H1 (cell line): Measurements from ENCODE around the gene RERE. TPM values are rescaled to one million over a fixed set of nuclear protein-coding genes. Genes with fewer than 3 reads are reported as not detected.

ENCODE experiments used
- CTCF ChIA-PET: fragments of 300-600 bp; sonication (Branson Sonifier 250); formaldehyde crosslinking; loops from one replicate; lab custom pipeline; 2021; ENCODE audit not compliant: partially characterized antibody; lab: Charles Lee
- POLR2A ChIA-PET: fragments of 300-600 bp; sonication (Branson Sonifier 250); formaldehyde crosslinking; loops from one replicate; lab custom pipeline; 2021; ENCODE audit warnings: inconsistent platforms; ENCODE audit not compliant: partially characterized antibody; lab: Charles Lee
- DNase-seq, 2 experiments: peaks; one replicate each; pipeline versions ENCODE4 v3.0.0 to v3.0.0-alpha.2; 2010 to 2022; ENCODE audit warnings: low spot score in 2 of 2, low read depth in 1 of 2, mixed read lengths in 1 of 2
- FAIRE-seq: peaks from 2 replicates; lab custom pipeline; 2011; peaks lifted over from hg19 to GRCh38; lab: Jason Lieb, UNC
- H2AFZ ChIP-seq: 2 replicates; pipeline ENCODE4 v1.8.1; 2012; ENCODE audit warnings: low read length, inconsistent platforms
- H2AK5ac ChIP-seq: 2 replicates; pipeline ENCODE4 v1.6.1; 2013; ENCODE audit warnings: low read depth, low read length
- H2BK120ac ChIP-seq: replicated peaks from 2 replicates; pipeline ENCODE3; 2013; ENCODE audit warnings: low read depth, low read length, inconsistent platforms
- H2BK12ac ChIP-seq: 2 replicates; pipeline ENCODE4 v1.6.1; 2013; ENCODE audit warnings: low read depth, low read length
- H2BK15ac ChIP-seq: 2 replicates; pipeline ENCODE4 v1.6.1; 2013; ENCODE audit warnings: low read length
- H2BK20ac ChIP-seq: 2 replicates; pipeline ENCODE4 v1.6.1; 2013; ENCODE audit warnings: low read length
- H2BK5ac ChIP-seq: 2 replicates; pipeline ENCODE4 v1.6.1; 2013; ENCODE audit warnings: low read depth, low read length
- H3K14ac ChIP-seq: 2 replicates; pipeline ENCODE4 v1.6.1; 2013; ENCODE audit warnings: inconsistent platforms; ENCODE audit not compliant: insufficient read length
- H3K18ac ChIP-seq: 2 replicates; pipeline ENCODE4 v1.6.1; 2013; ENCODE audit warnings: low read length; ENCODE audit errors: extremely low read depth
- H3K23ac ChIP-seq: 2 replicates; pipeline ENCODE4 v1.6.1; 2013; ENCODE audit warnings: inconsistent platforms; ENCODE audit not compliant: insufficient read length
- H3K23me2 ChIP-seq: 2 replicates; pipeline ENCODE4 v1.6.1; 2013; ENCODE audit warnings: low read depth, low read length
- H3K27ac ChIP-seq: 2 replicates; pipeline ENCODE4 v1.6.1; 2011; ENCODE audit warnings: low read depth, low read length, inconsistent platforms
- H3K27me3 ChIP-seq, 4 experiments: replicated peaks in 1 of 4; 1 replicate in 1 of 4; 2 replicates in 3 of 4; pipeline versions ENCODE4 v1.6.1 to v1.8.1; 2011 to 2013; ENCODE audit warnings: low read length in 3 of 4, mild to moderate bottlenecking in 3 of 4, inconsistent platforms in 2 of 4, mixed read lengths in 2 of 4, moderate library complexity in 1 of 4; ENCODE audit not compliant: control insufficient read depth in 3 of 4, insufficient read depth in 3 of 4; ENCODE audit errors: extremely low read depth in 1 of 4
- H3K36me3 ChIP-seq, 4 experiments: 2 replicates each; pipeline versions ENCODE4 v1.6.1 to v1.8.1; 2011 to 2013; ENCODE audit warnings: mild to moderate bottlenecking in 4 of 4, low read length in 3 of 4, moderate library complexity in 2 of 4, control low read depth in 1 of 4, inconsistent platforms in 1 of 4; ENCODE audit not compliant: insufficient read depth in 4 of 4, control insufficient read depth in 2 of 4
- H3K4ac ChIP-seq: replicated peaks from 2 replicates; pipeline ENCODE3; 2013; ENCODE audit warnings: low read length, low read depth, mixed read lengths, inconsistent platforms; ENCODE audit not compliant: insufficient read length
- H3K4me1 ChIP-seq, 4 experiments: replicated peaks in 1 of 4; 1 replicate in 1 of 4; 2 replicates in 3 of 4; pipeline versions ENCODE4 v1.6.1 to v1.8.1; 2011 to 2013; ENCODE audit warnings: low read length in 3 of 4, inconsistent platforms in 2 of 4, mixed read lengths in 1 of 4; ENCODE audit not compliant: insufficient read depth in 4 of 4, control insufficient read depth in 3 of 4
- H3K4me2 ChIP-seq, 2 experiments: 2 replicates each; pipeline versions ENCODE4 v1.6.1 to v1.8.1; 2011 to 2013; ENCODE audit warnings: low read depth in 2 of 2, low read length in 2 of 2, control low read depth in 1 of 2, inconsistent platforms in 1 of 2, mild to moderate bottlenecking in 1 of 2; ENCODE audit not compliant: insufficient read depth in 1 of 2
- H3K4me3 ChIP-seq, 4 experiments: fragments of 200-600, 300-600 bp in 1 of 4; sonication (generic), shearing (Covaris generic), sonication (Bioruptor Twin) in 1 of 4; 2 replicates each; pipeline versions ENCODE4 v1.5.1 to v1.8.1; 2011 to 2016; ENCODE audit warnings: low read length in 4 of 4, low read depth in 3 of 4, control low read depth in 2 of 4, inconsistent platforms in 2 of 4, mild to moderate bottlenecking in 2 of 4, mixed read lengths in 1 of 4, moderate library complexity in 1 of 4; ENCODE audit not compliant: insufficient read depth in 2 of 4; ENCODE audit errors: extremely low read depth in 1 of 4
- H3K56ac ChIP-seq: replicated peaks from 2 replicates; pipeline ENCODE3; 2013; ENCODE audit warnings: low read depth, mild to moderate bottlenecking, mixed read lengths, low read length, inconsistent platforms; ENCODE audit not compliant: insufficient read length
- H3K79me1 ChIP-seq: 2 replicates; pipeline ENCODE4 v1.6.1; 2013; ENCODE audit warnings: low read depth, low read length, control low read depth
- H3K79me2 ChIP-seq, 2 experiments: 2 replicates each; pipeline versions ENCODE4 v1.6.1 to v1.8.1; 2012 to 2013; ENCODE audit warnings: low read length in 2 of 2, mild to moderate bottlenecking in 2 of 2, inconsistent platforms in 1 of 2; ENCODE audit not compliant: insufficient read depth in 2 of 2, control insufficient read depth in 1 of 2
- H3K9ac ChIP-seq, 4 experiments: replicated peaks in 1 of 4; 1 replicate in 1 of 4; 2 replicates in 3 of 4; pipeline versions ENCODE4 v1.6.1 to v1.8.1; 2011 to 2013; ENCODE audit warnings: low read depth in 3 of 4, low read length in 3 of 4, control low read depth in 2 of 4, mild to moderate bottlenecking in 2 of 4, moderate library complexity in 2 of 4, inconsistent platforms in 1 of 4; ENCODE audit errors: extremely low read depth in 1 of 4
- H3K9me3 ChIP-seq, 2 experiments: 2 replicates each; pipeline versions ENCODE4 v1.6.1 to v1.8.1; 2012 to 2013; ENCODE audit warnings: mild to moderate bottlenecking in 2 of 2, moderate library complexity in 2 of 2, control low read depth in 1 of 2, inconsistent platforms in 1 of 2, low read depth in 1 of 2, low read length in 1 of 2, mixed read lengths in 1 of 2; ENCODE audit not compliant: insufficient read depth in 2 of 2
- H4K20me1 ChIP-seq, 2 experiments: replicated peaks in 1 of 2; 2 replicates each; pipeline versions ENCODE3 to v1.8.1; 2011 to 2013; ENCODE audit warnings: inconsistent platforms in 2 of 2, low read length in 2 of 2, mild to moderate bottlenecking in 1 of 2; ENCODE audit not compliant: insufficient read depth in 2 of 2, control insufficient read depth in 1 of 2
- H4K5ac ChIP-seq: 2 replicates; pipeline ENCODE4 v1.6.1; 2013; ENCODE audit warnings: low read length, low read depth, mixed read lengths, inconsistent platforms; ENCODE audit not compliant: insufficient read length
- H4K8ac ChIP-seq: 2 replicates; pipeline ENCODE4 v1.8.0; 2013; ENCODE audit warnings: mild to moderate bottlenecking, moderate library complexity, low read length, inconsistent platforms; ENCODE audit not compliant: insufficient read depth; ENCODE audit errors: extremely low read depth
- H4K91ac ChIP-seq: replicated peaks from 2 replicates; pipeline ENCODE3; 2013; ENCODE audit warnings: low read length, mixed read lengths, inconsistent platforms; ENCODE audit not compliant: insufficient read length
- BACH1 ChIP-seq: IDR thresholded peaks from 2 replicates; pipeline ENCODE4 v1.6.1; 2012; ENCODE audit warnings: low read length, improper control_type of control experiment
- BRCA1 ChIP-seq: IDR thresholded peaks from 2 replicates; pipeline ENCODE4 v1.6.1; 2012; ENCODE audit warnings: low read depth, low read length, improper control_type of control experiment
- CREB1 ChIP-seq: IDR thresholded peaks from 2 replicates; pipeline ENCODE4 v1.6.1; 2012; ENCODE audit warnings: inconsistent platforms
- KDM1A ChIP-seq: fragments of 200-600, 300-600 bp; sonication (generic); IDR thresholded peaks from 2 replicates; pipeline ENCODE4 v1.7.1; 2016; ENCODE audit warnings: mild to moderate bottlenecking, low read length, borderline replicate concordance
- NRF1 ChIP-seq: IDR thresholded peaks from 2 replicates; pipeline ENCODE4 v1.6.1; 2011; ENCODE audit warnings: mild to moderate bottlenecking, low read depth, low read length, improper control_type of control experiment
- POLR2A ChIP-seq, 2 experiments: IDR thresholded peaks; 1 replicate in 1 of 2; 2 replicates in 1 of 2; pipeline ENCODE4 v1.6.1; 2011; ENCODE audit warnings: low read depth in 2 of 2, low read length in 2 of 2, mild to moderate bottlenecking in 2 of 2; ENCODE audit errors: control extremely low read depth in 1 of 2
- WGBS, 2 experiments: shearing (Covaris generic) in 1 of 2; methylation state at CpG; one replicate each; pipeline versions ENCODE4 v1.1.6 to v1.1.7; 2013 to 2015; ENCODE audit warnings: low lambda C conversion rate in 2 of 2, mixed read lengths in 2 of 2, inconsistent platforms in 1 of 2, low coverage in 1 of 2, missing lambda C conversion rate in 1 of 2; ENCODE audit not compliant: insufficient replicate concordance in 2 of 2, insufficient coverage in 1 of 2, insufficient read length in 1 of 2; ENCODE audit errors: extremely low coverage in 1 of 2, missing lambda C conversion rate in 1 of 2; 5-methylcytosine and 5-hydroxymethylcytosine counted together
- polyA plus RNA-seq, 7 experiments: library from polyadenylated mRNA; depleted of rRNA in 3 of 7; stranded (reverse) in 5 of 7; unstranded in 2 of 7; fragments of >200 nt in 5 of 7; fragments of 200-250 nt in 2 of 7; gene quantifications; 1 replicate in 5 of 7; 2 replicates in 1 of 7; 4 replicates in 1 of 7; pipeline versions ENCODE4 v1.2.1 to v1.2.3, GENCODE V29; 2011 to 2013; ENCODE audit warnings: missing spikeins in 2 of 7, mixed read lengths in 2 of 7
- total RNA-seq: library from RNA; stranded (reverse); fragmentation: NEBNext Ultra II Directional; extraction: Animal tissue kit (Norgen Biotek cat#: 25700); gene quantifications from 2 replicates; pipeline ENCODE4 v1.2.1, GENCODE V29; 2021

RERE gene
- total and polyA plus RNA-seq, 2 of the 8 experiments (the other 6 are each of a cell fraction or from before 2014, with no cell fraction given), result 15.3 to 142 TPM

- ChIA-PET CTCF (interaction anchor here (0.6 to 1.6 kb wide), 4 partner anchors 9 to 171 kb away, joined by 3 to 5 read pairs (median 4); no protein-coding TSS in a partner anchor), POLR2A (no interaction called here)
- no peak overlapping the region for H3K56ac ChIP-seq
- FAIRE-seq (no peak), DNase-seq (no peak)
- H3K23me2 ChIP-seq, result peaks cover 2% of the 10 kb centered on the region; the same call in 1 of the 2 replicates
- H2BK120ac ChIP-seq, result no peak overlapping the region
- H2BK20ac ChIP-seq, result no peak overlapping the region
- no peak overlapping the region for H2BK5ac ChIP-seq
- no peaks in the 10 kb centered on the region for H3K27me3 ChIP-seq
- no peak overlapping the region for H3K27ac ChIP-seq
- H3K14ac ChIP-seq, result no peak overlapping the region
- no peak overlapping the region for H3K4ac ChIP-seq
- no peak for TF ChIP-seq BACH1
- TF ChIP-seq CREB1, result no peak
- TF ChIP-seq NRF1, result no peak
- TF ChIP-seq BRCA1, result no peak
- TF ChIP-seq KDM1A, result no peak
- TF ChIP-seq POLR2A (IDR thresholded peaks at IDR 0.05; ENCODE audit: control extremely low read depth in 1 of 2, low read depth in 2 of 2, low read length in 2 of 2), result no peak
- no peaks in the 10 kb centered on the region for H3K9me3 ChIP-seq
- H4K8ac ChIP-seq, result no peak overlapping the region
- no peak overlapping the region for H3K23ac ChIP-seq
- H3K18ac ChIP-seq, result no peak overlapping the region
- H3K4me1 ChIP-seq, result peaks cover 0 to 8% (median 6%) of the 10 kb centered on the region in 4 experiments; a peak in 6 of 7 replicates
- peaks cover 8% of the 10 kb centered on the region for H3K79me1 ChIP-seq
- no peak overlapping the region for H3K4me3 ChIP-seq
- H3K36me3 ChIP-seq, result peaks cover 0 to 25% (median 6%) of the 10 kb centered on the region in 4 experiments; a peak in 4 of 8 replicates
- H4K91ac ChIP-seq, result no peak overlapping the region
- H4K20me1 ChIP-seq, result peaks cover 8 to 9% of the 10 kb centered on the region in 2 experiments
- H2AK5ac ChIP-seq, result no peak overlapping the region
- WGBS, 2 experiments, result 92% methylated on average over 2 of the region's 2 CpGs; no CpG with 5 or more reads in 1 of the 2 experiments
- no peak overlapping the region for H2BK15ac ChIP-seq
- H3K9ac ChIP-seq, result no peak overlapping the region
- peaks cover 0 to 73% of the 10 kb centered on the region in 2 experiments; a peak in 2 of 4 replicates for H3K79me2 ChIP-seq
- no peak overlapping the region for H2BK12ac ChIP-seq
- no peak overlapping the region for H3K4me2 ChIP-seq
- H2AFZ ChIP-seq, result no peak overlapping the region
- no peak overlapping the region for H4K5ac ChIP-seq
These were observed 262.4 kb downstream of the RERE start for GRCh38 chr1:8554956-8555534.
